ENCODE measurements around the gene UHRF2. TPM values are rescaled to one million over a fixed set of nuclear protein-coding genes. Genes with fewer than 3 reads are reported as not detected.

Gene UHRF2
- total and polyA plus RNA-seq, 2 of the 13 experiments (the other 11 are each of a cell fraction or from before 2014, with no cell fraction given), result 42.1 to 44.2 TPM

DNA sequence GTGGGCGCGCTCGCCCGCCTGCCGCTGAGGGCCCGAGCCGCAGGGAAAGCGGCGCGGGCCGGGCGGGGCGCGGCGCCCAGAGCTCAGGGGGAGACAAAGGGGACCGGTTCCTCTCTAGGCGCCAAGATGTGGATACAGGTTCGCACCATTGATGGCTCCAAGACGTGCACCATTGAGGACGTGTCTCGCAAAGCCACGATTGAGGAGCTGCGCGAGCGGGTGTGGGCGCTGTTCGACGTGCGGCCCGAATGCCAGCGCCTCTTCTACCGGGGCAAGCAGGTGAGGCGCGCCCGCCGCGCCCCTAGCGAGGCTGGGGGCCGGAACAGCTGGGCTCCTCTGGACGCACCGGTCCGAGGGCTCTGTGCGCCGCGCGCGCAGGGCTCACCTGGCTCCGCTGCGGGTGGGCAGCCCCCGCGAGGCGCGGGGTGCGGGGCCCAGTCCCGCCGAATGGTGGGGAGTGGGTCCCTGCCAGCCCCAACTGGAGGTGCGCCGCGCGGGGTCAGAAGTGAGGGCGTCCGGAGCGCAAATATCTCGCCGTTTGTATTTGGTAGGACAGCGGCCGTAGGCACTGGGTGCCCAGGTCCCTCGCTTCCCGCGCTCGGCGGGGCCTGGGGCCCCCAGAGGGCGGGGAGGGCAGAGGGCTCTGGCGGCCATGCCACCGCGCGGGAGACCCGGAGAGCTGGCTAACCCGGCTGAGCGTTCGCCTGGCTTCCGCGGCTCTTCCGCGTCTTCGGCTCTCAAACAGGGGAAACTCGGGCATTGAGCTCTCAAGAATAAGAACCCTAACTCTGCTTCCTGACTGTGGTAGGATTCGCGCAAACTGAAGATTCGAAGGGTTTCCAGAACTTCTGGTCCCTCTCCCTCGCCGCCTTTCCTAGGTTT, 607 bp downstream of the UHRF2 start (continued):
- TF ChIP-seq, protein P1, sequence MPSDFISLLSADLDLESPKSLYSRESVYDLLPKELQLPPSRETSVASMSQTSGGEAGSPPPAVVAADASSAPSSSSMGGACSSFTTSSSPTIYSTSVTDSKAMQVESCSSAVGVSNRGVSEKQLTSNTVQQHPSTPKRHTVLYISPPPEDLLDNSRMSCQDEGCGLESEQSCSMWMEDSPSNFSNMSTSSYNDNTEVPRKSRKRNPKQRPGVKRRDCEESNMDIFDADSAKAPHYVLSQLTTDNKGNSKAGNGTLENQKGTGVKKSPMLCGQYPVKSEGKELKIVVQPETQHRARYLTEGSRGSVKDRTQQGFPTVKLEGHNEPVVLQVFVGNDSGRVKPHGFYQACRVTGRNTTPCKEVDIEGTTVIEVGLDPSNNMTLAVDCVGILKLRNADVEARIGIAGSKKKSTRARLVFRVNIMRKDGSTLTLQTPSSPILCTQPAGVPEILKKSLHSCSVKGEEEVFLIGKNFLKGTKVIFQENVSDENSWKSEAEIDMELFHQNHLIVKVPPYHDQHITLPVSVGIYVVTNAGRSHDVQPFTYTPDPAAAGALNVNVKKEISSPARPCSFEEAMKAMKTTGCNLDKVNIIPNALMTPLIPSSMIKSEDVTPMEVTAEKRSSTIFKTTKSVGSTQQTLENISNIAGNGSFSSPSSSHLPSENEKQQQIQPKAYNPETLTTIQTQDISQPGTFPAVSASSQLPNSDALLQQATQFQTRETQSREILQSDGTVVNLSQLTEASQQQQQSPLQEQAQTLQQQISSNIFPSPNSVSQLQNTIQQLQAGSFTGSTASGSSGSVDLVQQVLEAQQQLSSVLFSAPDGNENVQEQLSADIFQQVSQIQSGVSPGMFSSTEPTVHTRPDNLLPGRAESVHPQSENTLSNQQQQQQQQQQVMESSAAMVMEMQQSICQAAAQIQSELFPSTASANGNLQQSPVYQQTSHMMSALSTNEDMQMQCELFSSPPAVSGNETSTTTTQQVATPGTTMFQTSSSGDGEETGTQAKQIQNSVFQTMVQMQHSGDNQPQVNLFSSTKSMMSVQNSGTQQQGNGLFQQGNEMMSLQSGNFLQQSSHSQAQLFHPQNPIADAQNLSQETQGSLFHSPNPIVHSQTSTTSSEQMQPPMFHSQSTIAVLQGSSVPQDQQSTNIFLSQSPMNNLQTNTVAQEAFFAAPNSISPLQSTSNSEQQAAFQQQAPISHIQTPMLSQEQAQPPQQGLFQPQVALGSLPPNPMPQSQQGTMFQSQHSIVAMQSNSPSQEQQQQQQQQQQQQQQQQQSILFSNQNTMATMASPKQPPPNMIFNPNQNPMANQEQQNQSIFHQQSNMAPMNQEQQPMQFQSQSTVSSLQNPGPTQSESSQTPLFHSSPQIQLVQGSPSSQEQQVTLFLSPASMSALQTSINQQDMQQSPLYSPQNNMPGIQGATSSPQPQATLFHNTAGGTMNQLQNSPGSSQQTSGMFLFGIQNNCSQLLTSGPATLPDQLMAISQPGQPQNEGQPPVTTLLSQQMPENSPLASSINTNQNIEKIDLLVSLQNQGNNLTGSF (CRISPR knock-in tag; IDR thresholded peaks at IDR 0.05), result 0 out of 2 replicates have a peak, but pooled peaks have one; percentile 3
- TF ChIP-seq, protein P2, sequence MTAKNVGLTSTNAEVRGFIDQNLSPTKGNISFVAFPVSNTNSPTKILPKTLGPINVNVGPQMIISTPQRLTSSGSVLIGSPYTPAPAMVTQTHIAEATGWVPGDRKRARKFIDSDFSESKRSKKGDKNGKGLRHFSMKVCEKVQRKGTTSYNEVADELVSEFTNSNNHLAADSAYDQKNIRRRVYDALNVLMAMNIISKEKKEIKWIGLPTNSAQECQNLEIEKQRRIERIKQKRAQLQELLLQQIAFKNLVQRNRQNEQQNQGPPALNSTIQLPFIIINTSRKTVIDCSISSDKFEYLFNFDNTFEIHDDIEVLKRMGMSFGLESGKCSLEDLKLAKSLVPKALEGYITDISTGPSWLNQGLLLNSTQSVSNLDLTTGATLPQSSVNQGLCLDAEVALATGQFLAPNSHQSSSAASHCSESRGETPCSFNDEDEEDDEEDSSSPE (CRISPR knock-in tag; IDR thresholded peaks at IDR 0.05), result 0 out of 2 replicates have a peak, but pooled peaks have one; percentile 39
- TF ChIP-seq NR3C1 (CRISPR knock-in tag; IDR thresholded peaks at IDR 0.05), result no peak
- TF ChIP-seq ZNF263 (CRISPR knock-in tag; IDR thresholded peaks at IDR 0.05), result 0 out of 2 replicates have a peak, but pooled peaks have one; percentile 4
- TF ChIP-seq, protein P3, sequence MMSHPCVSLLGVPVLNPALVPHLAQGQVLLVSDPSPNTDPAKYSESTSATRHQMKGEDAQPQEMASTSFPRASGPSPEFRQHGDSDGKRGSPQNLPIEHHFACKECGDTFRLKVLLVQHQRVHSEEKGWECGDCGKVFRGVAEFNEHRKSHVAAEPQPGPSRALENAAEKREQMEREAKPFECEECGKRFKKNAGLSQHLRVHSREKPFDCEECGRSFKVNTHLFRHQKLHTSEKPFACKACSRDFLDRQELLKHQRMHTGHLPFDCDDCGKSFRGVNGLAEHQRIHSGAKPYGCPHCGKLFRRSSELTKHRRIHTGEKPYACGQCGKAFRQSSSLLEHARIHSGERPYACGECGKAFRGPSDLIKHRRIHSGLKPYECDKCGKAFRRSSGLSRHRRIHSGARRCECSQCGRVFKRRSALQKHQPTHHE (CRISPR knock-in tag; IDR thresholded peaks at IDR 0.05; ENCODE audit: borderline replicate concordance), result no peak
- TF ChIP-seq ZNF256 (CRISPR knock-in tag; conservative IDR thresholded peaks at IDR 0.05), result 0 out of 2 replicates have a peak, but pooled peaks have one; percentile 49
- TF ChIP-seq RBAK (CRISPR knock-in tag; IDR thresholded peaks at IDR 0.05), result no peak
- TF ChIP-seq SNAPC2 (CRISPR knock-in tag; IDR thresholded peaks at IDR 0.05), result no peak
- TF ChIP-seq, protein P4, sequence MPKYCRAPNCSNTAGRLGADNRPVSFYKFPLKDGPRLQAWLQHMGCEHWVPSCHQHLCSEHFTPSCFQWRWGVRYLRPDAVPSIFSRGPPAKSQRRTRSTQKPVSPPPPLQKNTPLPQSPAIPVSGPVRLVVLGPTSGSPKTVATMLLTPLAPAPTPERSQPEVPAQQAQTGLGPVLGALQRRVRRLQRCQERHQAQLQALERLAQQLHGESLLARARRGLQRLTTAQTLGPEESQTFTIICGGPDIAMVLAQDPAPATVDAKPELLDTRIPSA (CRISPR knock-in tag; IDR thresholded peaks at IDR 0.05; ENCODE audit: borderline replicate concordance), result no peak
- TF ChIP-seq SNAI1 (CRISPR knock-in tag; IDR thresholded peaks at IDR 0.05; ENCODE audit: borderline replicate concordance), result no peak
- TF ChIP-seq, protein P5, sequence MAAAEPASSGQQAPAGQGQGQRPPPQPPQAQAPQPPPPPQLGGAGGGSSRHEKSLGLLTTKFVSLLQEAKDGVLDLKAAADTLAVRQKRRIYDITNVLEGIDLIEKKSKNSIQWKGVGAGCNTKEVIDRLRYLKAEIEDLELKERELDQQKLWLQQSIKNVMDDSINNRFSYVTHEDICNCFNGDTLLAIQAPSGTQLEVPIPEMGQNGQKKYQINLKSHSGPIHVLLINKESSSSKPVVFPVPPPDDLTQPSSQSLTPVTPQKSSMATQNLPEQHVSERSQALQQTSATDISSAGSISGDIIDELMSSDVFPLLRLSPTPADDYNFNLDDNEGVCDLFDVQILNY (CRISPR knock-in tag; conservative IDR thresholded peaks at IDR 0.05), result peak; percentile 51
- TF ChIP-seq RBM22 (optimal IDR thresholded peaks at IDR 0.05; ENCODE audit: low read length), result no peak
- 0 out of 2 replicates have a peak, but pooled peaks have one; percentile 31 for TF ChIP-seq ZNF543 (CRISPR knock-in tag; IDR thresholded peaks at IDR 0.05)
- TF ChIP-seq HDAC1 (CRISPR knock-in tag; IDR thresholded peaks at IDR 0.05), result peak; percentile 79
- no peak for TF ChIP-seq KLF15 (CRISPR knock-in tag; IDR thresholded peaks at IDR 0.05; ENCODE audit: borderline replicate concordance)
- TF ChIP-seq ZNF496 (CRISPR knock-in tag; IDR thresholded peaks at IDR 0.05; ENCODE audit: insufficient replicate concordance), result no peak
- no peak for TF ChIP-seq KLF9 (CRISPR knock-in tag; IDR thresholded peaks at IDR 0.05; ENCODE audit: low read depth)
- TF ChIP-seq RORA (CRISPR knock-in tag; IDR thresholded peaks at IDR 0.05), result no peak
- no peak for TF ChIP-seq NFIC (IDR thresholded peaks at IDR 0.05; ENCODE audit: low read length)
- 0 out of 2 replicates have a peak, but pooled peaks have one; percentile 55 for TF ChIP-seq NKX3-1 (CRISPR knock-in tag; IDR thresholded peaks at IDR 0.05)
